ENCODE data around the gene ZBTB16. TPM values are rescaled to one million over a fixed set of nuclear protein-coding genes. Genes with fewer than 3 reads are reported as not detected.

Gene ZBTB16
- total and polyA plus RNA-seq, 2 of the 4 experiments (the other 2 are of a cell fraction): not detected

DNA sequence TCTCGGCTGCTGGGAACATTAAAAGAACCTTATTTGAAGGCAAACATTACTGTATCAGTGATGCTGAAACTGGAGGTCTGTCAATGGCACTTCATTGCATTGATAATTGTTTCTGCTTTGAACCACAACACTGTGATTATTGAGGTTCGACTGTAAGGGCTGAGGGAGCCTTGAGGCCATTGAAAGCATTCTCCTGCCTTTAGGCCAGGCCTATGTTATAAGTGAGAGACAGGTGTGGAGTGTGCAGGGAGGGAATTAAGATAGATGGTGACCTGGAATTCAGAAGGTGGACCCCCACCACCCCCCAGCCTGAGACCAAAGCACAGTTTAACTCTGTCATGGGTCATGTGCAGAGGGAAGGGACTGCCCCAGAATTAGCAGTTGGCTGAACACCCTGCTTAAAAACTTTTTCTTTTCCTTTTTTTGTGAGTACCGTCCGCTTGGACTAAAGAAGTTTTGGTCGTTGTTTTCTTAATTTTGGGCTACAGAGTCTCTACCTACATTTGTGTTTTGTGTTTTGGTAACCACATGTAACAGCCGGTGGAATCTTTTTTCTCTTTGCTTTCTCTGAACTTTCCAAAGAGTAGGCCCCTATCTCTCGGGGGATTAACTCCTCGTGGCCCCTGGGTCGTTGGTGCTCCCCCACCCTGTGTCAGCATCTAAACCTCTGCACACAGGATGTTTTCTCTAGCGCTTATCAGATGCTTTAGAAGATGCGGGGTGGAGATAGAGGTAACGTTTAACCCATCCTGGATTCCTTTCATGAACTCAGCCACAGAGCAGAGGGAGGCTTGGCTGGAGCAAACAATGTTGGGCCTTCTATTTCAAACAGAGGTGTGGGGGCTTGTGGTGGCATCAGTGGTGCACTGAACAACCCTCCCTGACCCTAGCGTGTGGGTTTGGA, 43.7 kb downstream of the ZBTB16 start:
- POLR2A ChIA-PET (ENCODE audit: unreplicated experiment): no interaction called here
- no CpG with 5 or more reads among the region's 13 CpGs for WGBS, 2 experiments (ENCODE audit: extremely low coverage in 2 of 2, insufficient read length in 1 of 2)
- Histone ChIP-seq H2BK20ac (ENCODE audit: low read depth, low read length) (no peak overlapping the region), H4K91ac (ENCODE audit: insufficient read depth, low read depth, low read length) (no peak overlapping the region), H3K4me1 (ENCODE audit: control insufficient read depth, insufficient read depth, low read length) (no peaks in the 10 kb centered on the region), H3K36me3 (ENCODE audit: control insufficient read depth, insufficient read depth, low read length) (no peaks in the 10 kb centered on the region), H3K9me3 (ENCODE audit: control insufficient read depth, insufficient read depth, low read length) (no peaks in the 10 kb centered on the region), H3K23ac (ENCODE audit: low read depth, low read length) (no peak overlapping the region), H3K4me3 (ENCODE audit: insufficient read depth, low read depth, low read length) (no peak overlapping the region), H3K56ac (ENCODE audit: extremely low read depth, insufficient read depth, low read length) (no peak overlapping the region), H4K20me1 (ENCODE audit: insufficient read depth, low read length) (no peaks in the 10 kb centered on the region), H2BK15ac (ENCODE audit: low read depth, low read length) (no peak overlapping the region), H2BK5ac (ENCODE audit: low read depth, low read length, poor library complexity, severe bottlenecking) (no peak overlapping the region), H2BK120ac (ENCODE audit: low read depth, low read length) (no peak overlapping the region), H3K4me2 (ENCODE audit: low read depth, low read length) (no peak overlapping the region), H2AFZ (replicated peaks; ENCODE audit: low read length, poor library complexity) (no peak overlapping the region), H3K4ac (ENCODE audit: low read depth, low read length) (no peak overlapping the region), H3K27me3 (ENCODE audit: control insufficient read depth, insufficient read depth, low read length) (no peaks in the 10 kb centered on the region; the same call in 1 of the 2 replicates), H2AK9ac (replicated peaks; ENCODE audit: low read depth, low read length, poor library complexity) (no peak overlapping the region), H3K27ac (ENCODE audit: insufficient read depth, low read length) (no peak overlapping the region), H2AK5ac (ENCODE audit: low read depth, low read length) (no peak overlapping the region), H3K79me1 (ENCODE audit: low read depth in 1 of 2, low read length in 2 of 2) (no peaks in the 10 kb centered on the region), H3K18ac (ENCODE audit: low read depth, low read length) (no peak overlapping the region), H3K14ac (replicated peaks; ENCODE audit: low read depth, low read length) (no peak overlapping the region), H3K9ac (ENCODE audit: low read depth, low read length) (no peak overlapping the region), H3K9me1 (ENCODE audit: insufficient read depth, low read length) (no peaks in the 10 kb centered on the region), H4K8ac (ENCODE audit: low read depth in 2 of 2, low read length in 2 of 2) (no peak overlapping the region), H4K5ac (ENCODE audit: low read depth, low read length) (no peak overlapping the region)
- in situ Hi-C loops (cut with MboI; ENCODE audit: low sequenced_read_pairs) (no loop called here), dilution Hi-C loops (cut with HindIII; ENCODE audit: low sequenced_read_pairs, unreplicated experiment) (no loop called here), intact Hi-C loops (cut with micrococcal nuclease) (no loop called here)
- no TSS peak for BruUV-seq (replicated peaks)
- CTCF ChIA-PET: no interaction called here
- DNase-seq: no peak
- ATAC-seq (ENCODE audit: low read depth): no peak
- no peak for TF ChIP-seq MAFK (IDR thresholded peaks at IDR 0.05; ENCODE audit: low read depth, low read length)
- TF ChIP-seq RCOR1 (IDR thresholded peaks at IDR 0.05; ENCODE audit: insufficient replicate concordance, low read length): no peak
- no peak for TF ChIP-seq RAD21 (IDR thresholded peaks at IDR 0.05; ENCODE audit: low read length)
- no peak for TF ChIP-seq FOS (IDR thresholded peaks at IDR 0.05; ENCODE audit: low read depth, low read length)
- TF ChIP-seq RFX5 (IDR thresholded peaks at IDR 0.05; ENCODE audit: low read depth, low read length): no peak
- TF ChIP-seq SMC3 (IDR thresholded peaks at IDR 0.05; ENCODE audit: low read depth, low read length): no peak
- TF ChIP-seq CHD1 (IDR thresholded peaks at IDR 0.05; ENCODE audit: low read depth, low read length): no peak
- no peak for TF ChIP-seq CEBPB (IDR thresholded peaks at IDR 0.05; ENCODE audit: low read depth, low read length)
- TF ChIP-seq POLR2A (IDR thresholded peaks at IDR 0.05; ENCODE audit: low read depth, low read length): no peak
- TF ChIP-seq BHLHE40 (IDR thresholded peaks at IDR 0.05; ENCODE audit: low read depth, low read length): no peak
- no peak for TF ChIP-seq MXI1 (IDR thresholded peaks at IDR 0.05; ENCODE audit: borderline replicate concordance, low read depth, low read length)
- TF ChIP-seq MAZ (IDR thresholded peaks at IDR 0.05; ENCODE audit: borderline replicate concordance, low read depth, low read length): no peak
- TF ChIP-seq, protein P1, sequence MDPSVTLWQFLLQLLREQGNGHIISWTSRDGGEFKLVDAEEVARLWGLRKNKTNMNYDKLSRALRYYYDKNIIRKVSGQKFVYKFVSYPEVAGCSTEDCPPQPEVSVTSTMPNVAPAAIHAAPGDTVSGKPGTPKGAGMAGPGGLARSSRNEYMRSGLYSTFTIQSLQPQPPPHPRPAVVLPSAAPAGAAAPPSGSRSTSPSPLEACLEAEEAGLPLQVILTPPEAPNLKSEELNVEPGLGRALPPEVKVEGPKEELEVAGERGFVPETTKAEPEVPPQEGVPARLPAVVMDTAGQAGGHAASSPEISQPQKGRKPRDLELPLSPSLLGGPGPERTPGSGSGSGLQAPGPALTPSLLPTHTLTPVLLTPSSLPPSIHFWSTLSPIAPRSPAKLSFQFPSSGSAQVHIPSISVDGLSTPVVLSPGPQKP (IDR thresholded peaks at IDR 0.05; ENCODE audit: borderline replicate concordance, low read depth, low read length): no peak
- no peak for TF ChIP-seq NFE2L2 (IDR thresholded peaks at IDR 0.05; ENCODE audit: low read depth, low read length)
- TF ChIP-seq, protein P2, sequence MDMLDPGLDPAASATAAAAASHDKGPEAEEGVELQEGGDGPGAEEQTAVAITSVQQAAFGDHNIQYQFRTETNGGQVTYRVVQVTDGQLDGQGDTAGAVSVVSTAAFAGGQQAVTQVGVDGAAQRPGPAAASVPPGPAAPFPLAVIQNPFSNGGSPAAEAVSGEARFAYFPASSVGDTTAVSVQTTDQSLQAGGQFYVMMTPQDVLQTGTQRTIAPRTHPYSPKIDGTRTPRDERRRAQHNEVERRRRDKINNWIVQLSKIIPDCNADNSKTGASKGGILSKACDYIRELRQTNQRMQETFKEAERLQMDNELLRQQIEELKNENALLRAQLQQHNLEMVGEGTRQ (IDR thresholded peaks at IDR 0.05; ENCODE audit: low read depth, low read length): no peak

Measured in IMR-90 (cell line).